ENCODE measurements around the gene SMIM8. TPM values are rescaled to one million over a fixed set of nuclear protein-coding genes. Genes with fewer than 3 reads are reported as not detected.
A peak's percentile ranks its signal among the peaks of the same experiment; 100 is the strongest.
"Not testable (repeated sequence)": the region's sequence is repeated elsewhere in the genome, so short reads cannot be mapped to it uniquely, and the experiment has no call there.

The SMIM8 gene
- total RNA-seq, 4 donors from 2014 or later = 5.3 to 12.0 (median 7.5) TPM

- Histone ChIP-seq H3K27me3 (no peaks in the 10 kb centered on the region), H3K4me1 (no peaks in the 10 kb centered on the region), H3K36me3 (no peaks in the 10 kb centered on the region), H3K4me3 (no peak overlapping the region), H3K27ac (replicated peaks in 1 of 4) (no peak overlapping the region), H3K9me3 (no peaks in the 10 kb centered on the region)
- WGBS = 83% methylated on average over 2 of the region's 2 CpGs
- intact Hi-C loops (cut with DNase I) = no loop called here
- TF ChIP-seq EP300 (IDR thresholded peaks at IDR 0.05) = no peak
- no peak for TF ChIP-seq POLR2A (IDR thresholded peaks at IDR 0.05; ENCODE audit: low read depth)
- TF ChIP-seq POLR2AphosphoS5 (IDR thresholded peaks at IDR 0.05) = no peak
- no peak for TF ChIP-seq CTCF (IDR thresholded peaks at IDR 0.05)
- no peak for DNase-seq (ENCODE audit: extremely low spot score)
Observed at GRCh38 chr6:87291883-87292282, 30.5 kb upstream of the SMIM8 start.

DNA sequence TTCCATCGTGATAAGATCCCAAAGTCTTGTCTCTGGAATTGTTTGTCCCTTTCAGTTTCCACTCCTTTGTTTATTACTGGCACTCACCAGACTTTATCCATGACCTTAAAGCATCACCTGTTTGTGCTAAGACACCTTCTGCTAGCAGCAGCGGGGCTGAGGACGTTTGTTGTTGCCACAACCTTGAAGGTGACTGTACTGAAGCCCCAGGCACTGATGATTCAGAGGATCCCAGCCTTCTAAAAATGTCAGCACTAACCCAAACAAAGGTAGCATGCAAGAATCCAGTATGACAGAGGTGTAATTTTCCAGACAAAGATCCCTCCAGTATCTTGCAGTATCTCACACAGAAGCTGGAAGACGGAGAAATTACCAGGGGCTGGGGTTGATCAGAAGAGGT lies 28.9 kb upstream of the SMIM8 start:
- intact Hi-C loops (cut with DNase I) = no loop called here
- Histone ChIP-seq H3K36me3 (no peaks in the 10 kb centered on the region), H3K27me3 (no peaks in the 10 kb centered on the region), H3K9me3 (no peaks in the 10 kb centered on the region), H3K27ac (replicated peaks in 1 of 4) (no peak overlapping the region), H3K4me1 (no peaks in the 10 kb centered on the region), H3K4me3 (no peak overlapping the region)
- TF ChIP-seq EP300 (IDR thresholded peaks at IDR 0.05) (no peak), POLR2A (IDR thresholded peaks at IDR 0.05; ENCODE audit: low read depth) (no peak), POLR2AphosphoS5 (IDR thresholded peaks at IDR 0.05) (no peak), CTCF (IDR thresholded peaks at IDR 0.05) (no peak)
- no peak for DNase-seq (ENCODE audit: extremely low spot score)
- WGBS = 95% methylated on average over 4 of the region's 4 CpGs

GRCh38 chr6:87297119-87297518 lies 25.3 kb upstream of the SMIM8 start:
- peak; percentile 26 for DNase-seq (ENCODE audit: extremely low spot score)
- intact Hi-C loops (cut with DNase I) = no loop called here
- TF ChIP-seq POLR2AphosphoS5 (IDR thresholded peaks at IDR 0.05) (no peak), CTCF (IDR thresholded peaks at IDR 0.05) (no peak), POLR2A (IDR thresholded peaks at IDR 0.05; ENCODE audit: low read depth) (no peak), EP300 (IDR thresholded peaks at IDR 0.05) (no peak)
- H3K36me3 ChIP-seq = no peaks in the 10 kb centered on the region
- H3K27me3 ChIP-seq = no peaks in the 10 kb centered on the region
- 47% methylated on average over 1 of the region's 1 CpG for WGBS
- no peak overlapping the region for H3K4me3 ChIP-seq
- H3K9me3 ChIP-seq = peaks cover 0 to 4% (median 2%) of the 10 kb centered on the region in 4 donors
- H3K27ac ChIP-seq (replicated peaks in 1 of 4) = no peak overlapping the region
- no peaks in the 10 kb centered on the region for H3K4me1 ChIP-seq

- H3K36me3 ChIP-seq; H3K27ac ChIP-seq (replicated peaks in 1 of 4); H3K4me3 ChIP-seq; H3K9me3 ChIP-seq; H3K4me1 ChIP-seq; intact Hi-C loops (cut with DNase I); H3K27me3 ChIP-seq: not testable (repeated sequence)
- WGBS = 82% methylated on average over 9 of the region's 9 CpGs
- DNase-seq (ENCODE audit: extremely low spot score) = peak; percentile 21
Observed at GRCh38 chr6:87301277-87301676, 21.1 kb upstream of the SMIM8 start.

DNA sequence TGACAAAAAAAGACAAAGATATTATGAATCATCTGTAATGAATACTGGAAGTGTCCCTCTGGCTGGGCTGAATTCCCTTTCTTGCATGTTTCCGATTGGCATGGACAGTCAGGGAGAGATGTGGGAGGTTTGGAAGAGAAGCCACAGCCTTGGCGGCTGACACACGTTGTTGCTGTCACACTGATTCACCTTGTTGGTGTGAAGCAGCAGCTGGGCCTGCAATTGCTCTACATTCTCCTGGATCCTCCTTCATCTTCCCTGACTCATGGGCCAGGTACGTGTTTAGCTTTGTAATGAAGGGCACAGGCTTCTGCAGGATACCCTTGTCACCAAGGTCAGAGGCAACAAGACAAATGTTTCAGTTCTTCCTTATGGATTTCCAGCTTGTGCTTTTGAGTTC lies 13.4 kb upstream of the SMIM8 start:
- no peak overlapping the region for H3K4me3 ChIP-seq
- peaks cover 0 to 3% (median 0%) of the 10 kb centered on the region in 4 donors for H3K9me3 ChIP-seq
- no peak for TF ChIP-seq CTCF (IDR thresholded peaks at IDR 0.05)
- TF ChIP-seq POLR2AphosphoS5 (IDR thresholded peaks at IDR 0.05) = no peak
- no peak for TF ChIP-seq EP300 (IDR thresholded peaks at IDR 0.05)
- no peak for TF ChIP-seq POLR2A (IDR thresholded peaks at IDR 0.05; ENCODE audit: low read depth)
- WGBS = 52% methylated on average over 4 of the region's 4 CpGs
- H3K4me1 ChIP-seq = no peaks in the 10 kb centered on the region
- no peak overlapping the region for H3K27ac ChIP-seq (replicated peaks in 1 of 4)
- H3K36me3 ChIP-seq = no peaks in the 10 kb centered on the region
- peak; percentile 57 for DNase-seq (ENCODE audit: extremely low spot score)
- intact Hi-C loops (cut with DNase I) = no loop called here
- H3K27me3 ChIP-seq = no peaks in the 10 kb centered on the region

All from esophagus muscularis mucosa (tissue), 4 donors.